CMK (cell line): ENCODE results near the gene MADD.

Experiments used
- DNase-seq: peaks from one replicate; pipeline ENCODE4 v3.0.0-alpha.2; 2010; ENCODE audit warnings: low read depth

MADD gene

DNA sequence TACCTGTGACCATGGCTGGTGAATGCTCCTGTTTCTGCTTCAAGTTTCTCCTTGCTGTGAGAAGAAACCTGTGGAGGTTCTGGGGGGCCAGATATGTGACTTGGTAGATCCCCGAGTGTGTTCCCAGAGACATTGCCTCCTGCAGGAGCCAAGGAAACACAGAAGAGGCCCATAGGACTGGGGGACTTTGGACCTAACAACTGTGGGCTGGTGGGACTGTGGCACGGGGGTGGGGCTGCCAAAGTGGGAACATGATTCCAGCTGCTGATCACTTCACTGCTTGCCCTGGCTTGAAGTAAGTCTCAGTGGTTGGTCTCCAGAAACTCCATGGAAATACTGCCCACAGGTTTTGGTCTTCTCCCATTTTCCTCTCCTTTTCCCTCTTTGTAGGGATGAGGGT lies 16.3 kb upstream of the MADD start:
- no peak for DNase-seq

DNA sequence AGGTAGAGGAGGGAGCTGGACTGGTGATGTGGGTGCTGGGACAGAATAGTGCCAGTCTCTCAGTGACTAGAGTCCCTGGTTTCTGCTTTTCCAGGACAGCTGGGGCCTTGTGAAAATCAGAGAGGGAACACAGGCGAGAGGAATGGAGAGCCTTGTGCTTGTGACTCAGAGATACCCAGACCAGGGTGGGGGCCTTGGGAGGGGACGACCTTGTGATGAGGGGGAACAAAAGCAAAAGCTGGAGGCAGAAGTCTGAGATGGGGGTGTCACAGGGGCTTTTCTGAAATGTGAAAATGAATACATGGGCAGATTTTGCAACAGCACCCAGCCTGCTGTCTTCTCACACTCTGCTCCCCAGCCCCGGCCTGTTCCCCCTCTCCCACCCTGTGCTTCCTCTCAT lies 15.5 kb upstream of the MADD start:
- no peak for DNase-seq

- DNase-seq: no peak
These were observed 13.6 kb upstream of the MADD start for GRCh38 chr11:47256374-47256773.

DNA sequence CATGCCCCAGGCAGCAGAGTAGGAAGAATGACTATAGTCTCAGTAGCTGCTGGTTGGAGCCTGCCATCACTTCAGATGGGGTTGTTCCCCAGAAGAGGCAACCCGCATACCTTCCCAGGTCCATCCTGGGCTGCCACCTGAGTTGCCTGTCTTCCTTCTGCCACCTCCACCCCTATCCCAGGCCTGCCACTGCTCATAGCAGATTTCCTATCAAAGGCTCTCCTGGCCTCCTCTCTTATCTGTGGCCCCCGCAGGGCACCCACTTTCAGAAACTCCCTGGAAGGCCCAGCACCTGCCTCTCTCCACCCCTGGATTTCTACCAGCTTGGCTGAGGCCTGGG lies 12.8 kb upstream of the MADD start:
- no peak for DNase-seq

GRCh38 chr11:47257517-47258316 lies 12.2 kb upstream of the MADD start, which contains the start of gene NR1H3:
Gene NR1H3 (plus strand): TSS chr11:47257996. CDS start chr11:47259217, 1,221 bp downstream.
- peak; percentile 90 for DNase-seq

DNA sequence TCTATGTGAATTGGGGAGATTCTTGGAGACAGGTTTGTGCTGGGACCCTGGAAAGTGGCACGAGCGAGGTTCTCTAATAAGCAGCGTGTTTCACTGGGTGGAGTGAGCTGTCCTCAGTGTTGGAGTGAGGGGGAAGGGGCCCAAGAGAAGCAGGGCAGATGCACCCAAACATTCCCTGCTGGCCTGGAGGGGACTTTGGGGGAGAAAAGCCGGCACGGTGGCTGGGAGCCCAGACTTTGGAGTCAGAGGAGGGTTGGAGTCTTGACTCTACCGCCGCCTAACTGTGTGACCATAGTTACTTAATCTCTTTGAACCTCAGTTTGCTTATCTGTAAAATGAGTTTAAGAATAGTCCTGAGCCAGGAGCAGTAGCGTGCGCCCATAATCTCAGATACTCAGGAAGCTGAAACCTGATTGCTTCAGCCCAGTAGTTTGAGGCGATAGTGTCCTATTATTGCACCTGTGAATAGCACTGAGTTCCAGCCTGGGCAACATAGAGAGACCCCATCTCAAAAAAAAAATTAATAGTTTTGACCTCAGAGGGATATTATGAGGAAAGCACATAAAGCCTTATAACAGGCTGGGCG lies 11.5 kb upstream of the MADD start:
- no peak for DNase-seq

DNA sequence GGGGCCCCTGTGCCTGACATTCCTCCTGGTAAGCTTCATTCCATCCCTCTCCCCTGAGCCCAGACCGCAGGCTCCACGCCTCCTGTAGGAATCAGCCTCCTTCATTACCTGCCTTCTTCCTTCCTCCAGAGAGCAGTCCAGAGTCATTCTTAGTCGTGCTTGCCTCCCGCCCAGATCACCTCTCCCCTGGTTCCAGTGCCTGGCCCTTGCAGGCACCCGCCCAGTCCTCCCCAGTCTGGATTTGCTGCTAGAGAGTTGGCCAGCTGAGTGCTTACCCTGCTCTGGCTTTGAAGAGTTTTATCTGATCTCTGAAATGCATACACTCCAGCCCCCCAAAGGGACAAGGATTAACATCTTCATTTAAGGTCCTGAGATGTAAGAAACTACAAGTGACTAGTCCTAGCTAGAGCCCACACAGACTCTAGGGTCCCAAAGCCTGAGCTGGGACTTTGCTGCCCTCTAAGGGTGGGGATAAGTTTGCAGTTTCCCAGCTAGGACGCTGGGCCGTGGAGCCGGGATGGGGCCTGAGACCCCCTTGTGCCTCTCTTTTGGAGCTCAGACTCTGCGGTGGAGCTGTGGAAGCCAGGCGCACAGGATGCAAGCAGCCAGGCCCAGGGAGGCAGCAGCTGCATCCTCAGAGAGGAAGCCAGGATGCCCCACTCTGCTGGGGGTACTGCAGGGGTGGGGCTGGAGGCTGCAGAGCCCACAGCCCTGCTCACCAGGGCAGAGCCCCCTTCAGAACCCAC lies 10.5 kb upstream of the MADD start:
- DNase-seq: no peak

GRCh38 chr11:47260366-47260765 lies 9.6 kb upstream of the MADD start:
- DNase-seq: no peak

- DNase-seq: no peak
These were observed 8.6 kb upstream of the MADD start for GRCh38 chr11:47261291-47261800.

DNA sequence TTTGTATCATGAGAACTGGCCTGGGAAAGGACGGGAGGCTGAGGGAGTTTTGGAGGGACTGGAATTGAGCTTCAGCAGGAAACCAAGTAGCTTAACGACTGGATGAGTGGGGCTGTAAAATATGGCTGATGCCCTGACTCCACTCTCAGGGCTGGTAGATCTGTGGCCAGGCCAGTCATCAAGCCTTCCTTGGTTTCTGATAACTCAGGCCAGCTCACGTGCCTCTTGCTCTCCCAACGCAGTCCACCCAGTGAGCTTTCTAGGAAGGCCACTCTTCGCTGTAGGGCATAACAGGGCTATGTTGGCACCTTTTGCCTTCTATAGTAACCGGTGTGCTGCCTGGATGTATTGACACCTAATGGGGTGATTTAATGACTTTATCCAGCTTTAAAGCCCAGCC lies 5.8 kb upstream of the MADD start:
- DNase-seq: no peak

DNA sequence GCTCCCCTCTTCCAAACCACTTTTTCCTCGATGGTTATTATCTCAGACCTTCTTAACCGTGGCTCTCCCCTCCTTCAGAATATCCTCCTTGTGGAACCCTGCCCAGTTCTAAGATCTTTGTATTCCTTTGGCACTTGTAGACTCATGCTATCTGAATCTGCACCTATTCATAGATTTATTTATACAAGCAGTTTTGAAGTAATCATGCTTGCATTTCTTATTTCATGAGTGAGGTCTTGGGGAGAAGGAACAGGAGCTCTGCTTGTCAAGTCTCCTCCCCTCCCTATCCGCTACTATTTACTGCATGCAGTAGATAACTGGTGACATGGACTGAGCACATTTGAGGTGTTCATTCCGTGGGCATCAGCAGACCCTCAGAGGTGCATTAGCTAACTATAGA lies 5.4 kb upstream of the MADD start:
- no peak for DNase-seq

GRCh38 chr11:47267876-47268275 lies 2.1 kb upstream of the MADD start:
- no peak for DNase-seq

GRCh38 chr11:47268448-47269001 lies 1.4 kb upstream of the MADD start:
- DNase-seq: no peak

- peak; percentile 95 for DNase-seq
These were observed 718 bp upstream of the MADD start for GRCh38 chr11:47269002-47269828.

DNA sequence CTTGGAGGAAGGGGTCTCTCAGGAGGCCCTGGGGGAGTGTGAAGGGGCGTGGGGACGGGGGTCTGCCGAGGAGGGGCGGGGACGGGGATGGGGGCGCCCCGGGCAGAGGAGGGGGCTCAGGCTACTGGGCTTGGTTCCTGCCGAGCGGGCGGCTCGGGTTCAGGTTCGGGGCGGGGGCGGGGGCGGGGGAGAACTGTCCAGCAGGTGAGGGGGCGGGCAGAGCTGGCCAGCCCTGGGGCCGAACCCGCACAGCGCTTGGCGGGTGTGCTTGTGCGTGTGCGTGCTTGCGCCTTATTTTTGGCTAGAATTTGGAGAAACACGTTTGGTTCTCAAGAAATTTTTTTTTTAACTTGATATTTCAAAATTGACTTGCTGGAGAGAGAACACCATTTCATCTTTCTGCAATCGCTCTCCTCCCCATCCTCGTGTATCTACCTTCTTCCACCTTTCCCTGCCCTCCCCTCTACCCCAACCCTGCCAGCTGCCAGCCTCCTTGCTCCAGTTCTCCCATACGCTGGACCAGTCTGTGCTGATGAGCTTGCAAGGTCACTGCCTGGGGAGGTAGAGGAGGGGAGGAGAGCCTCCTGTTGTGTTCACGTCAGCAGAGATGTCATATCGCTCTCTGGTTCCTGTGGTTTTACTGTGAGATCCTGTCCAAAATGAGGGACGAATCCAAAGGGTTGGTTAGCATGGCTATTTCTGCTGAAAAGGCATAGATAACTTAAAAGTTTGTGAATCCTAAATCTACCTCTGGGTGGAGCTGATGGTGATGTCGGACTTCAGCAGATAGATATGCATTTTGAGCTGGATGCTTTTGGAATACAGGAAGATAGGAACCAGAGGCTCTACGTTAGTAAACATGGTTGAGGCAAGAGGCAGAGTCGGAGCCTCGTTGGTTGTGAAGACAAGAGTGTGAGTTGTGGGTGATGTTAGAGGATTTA lies 668 bp downstream of the MADD start:
- no peak for DNase-seq

DNA sequence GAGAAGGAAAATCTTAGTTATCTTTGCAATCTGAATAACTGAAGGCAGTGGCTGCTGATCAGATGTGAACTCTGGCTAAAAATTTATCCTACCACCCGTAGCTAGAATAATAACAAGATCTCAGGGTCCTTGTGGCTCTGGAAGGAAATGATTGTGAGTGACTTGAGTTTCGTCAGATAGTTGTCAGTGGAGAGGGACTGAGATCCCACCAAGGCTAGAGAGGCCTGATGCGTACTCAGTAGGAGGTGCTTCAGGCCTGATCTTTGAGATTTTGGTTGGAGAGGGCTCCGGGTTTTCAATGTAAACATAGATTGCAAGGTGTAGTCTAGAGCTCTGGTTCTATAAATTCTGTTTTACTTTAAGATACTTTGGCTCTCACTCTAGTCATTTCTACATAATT lies 1.4 kb downstream of the MADD start:
- DNase-seq: no peak

- no peak for DNase-seq
These were observed 2.2 kb downstream of the MADD start for GRCh38 chr11:47271961-47272661.

- no peak for DNase-seq
These were observed 2.8 kb downstream of the MADD start for GRCh38 chr11:47272706-47273105.

- no peak for DNase-seq
These were observed 4.7 kb downstream of the MADD start for GRCh38 chr11:47274495-47275235.
